B cell (primary cell): ENCODE results near the gene BAZ2A. TPM values are rescaled to one million over a fixed set of nuclear protein-coding genes. Genes with fewer than 3 reads are reported as not detected.

Experiments used
- ATAC-seq: fragments of 200-7000 bp; cut with Tn5 transposase; one replicate; pipeline ENCODE4 v1.10.0; 2021; ENCODE audit warnings: low read depth, mild to moderate bottlenecking, moderate number of reproducible peaks, moderate library complexity
- CTCF ChIA-PET: fragments of 350-600 bp; sonication (Branson Sonifier 250); formaldehyde crosslinking; loops from one replicate; lab custom pipeline; 2021; ENCODE audit warnings: antibody characterized with exemption, inconsistent platforms; lab: Charles Lee
- POLR2A ChIA-PET: fragments of 350-600 bp; sonication (Branson Sonifier 250); formaldehyde crosslinking; loops from one replicate; lab custom pipeline; 2021; ENCODE audit warnings: antibody characterized with exemption; lab: Charles Lee
- DNase-seq: peaks from one replicate; pipeline ENCODE4 v3.0.0; 2013
- H2AFZ ChIP-seq: 2 replicates; pipeline ENCODE4 v1.6.1; 2012; ENCODE audit warnings: mild to moderate bottlenecking, low read depth, low read length; ENCODE audit not compliant: insufficient read depth, poor library complexity, severe bottlenecking
- H3K27ac ChIP-seq, 2 donors: 1 replicate in 1 of 2; 2 replicates in 1 of 2; pipeline ENCODE4 v1.5.1; 2012 to 2013; ENCODE audit warnings: low read length in 2 of 2, mild to moderate bottlenecking in 2 of 2, moderate library complexity in 1 of 2
- H3K27me3 ChIP-seq, 4 experiments: fragments of 200-600 bp in 1 of 4; sonication (generic) in 1 of 4; replicated peaks in 1 of 4; 1 replicate in 2 of 4; 2 replicates in 2 of 4; pipeline versions ENCODE4 v1.6.1 to v1.7.0; 2013 to 2016; ENCODE audit warnings: low read length in 3 of 4, mild to moderate bottlenecking in 2 of 4, mixed read lengths in 1 of 4, moderate library complexity in 1 of 4; ENCODE audit not compliant: insufficient read depth in 4 of 4, control insufficient read depth in 3 of 4; ENCODE audit errors: control extremely low read depth in 1 of 4
- H3K36me3 ChIP-seq, 2 experiments: replicated peaks in 1 of 2; 1 replicate in 1 of 2; 2 replicates in 1 of 2; pipeline versions ENCODE4 v1.6.1 to v1.7.1; 2013; ENCODE audit warnings: low read length in 1 of 2; ENCODE audit not compliant: insufficient read depth in 2 of 2, control insufficient read depth in 1 of 2; ENCODE audit errors: control extremely low read depth in 1 of 2, extremely low read depth in 1 of 2
- H3K4me1 ChIP-seq, 2 donors: fragments of 200-600 bp in 1 of 2; sonication (generic) in 1 of 2; 1 replicate in 1 of 2; 2 replicates in 1 of 2; pipeline versions ENCODE4 v1.5.1 to v1.6.1; 2013 to 2017; ENCODE audit warnings: low read length in 2 of 2; ENCODE audit not compliant: control insufficient read depth in 2 of 2, insufficient read depth in 2 of 2
- H3K4me2 ChIP-seq: replicated peaks from 2 replicates; pipeline ENCODE3; 2012; ENCODE audit warnings: mild to moderate bottlenecking, low read depth, low read length; ENCODE audit not compliant: poor library complexity, severe bottlenecking
- H3K4me3 ChIP-seq, 5 experiments: fragments of 200-600 bp in 1 of 5; sonication (generic) in 1 of 5; 1 replicate in 3 of 5; 2 replicates in 2 of 5; pipeline versions ENCODE4 v1.5.1 to v1.7.0; 2011 to 2016; ENCODE audit warnings: low read length in 4 of 5, mild to moderate bottlenecking in 4 of 5, low read depth in 2 of 5, control low read depth in 1 of 5, moderate library complexity in 1 of 5; ENCODE audit not compliant: insufficient read depth in 1 of 5; ENCODE audit errors: control extremely low read depth in 1 of 5, extremely low read depth in 1 of 5
- H3K79me2 ChIP-seq: fragments of 200-600 bp; sonication (generic); one replicate; pipeline ENCODE4 v1.6.0; 2016; ENCODE audit warnings: low read length; ENCODE audit not compliant: control insufficient read depth, insufficient read depth
- H3K9ac ChIP-seq: fragments of 200-600 bp; sonication (generic); 2 replicates; pipeline ENCODE4 v1.6.1; 2017; ENCODE audit warnings: mild to moderate bottlenecking, low read length, moderate library complexity
- H3K9me3 ChIP-seq, 3 donors: one replicate each; pipeline versions ENCODE4 v1.6.1 to v1.7.1; 2013; ENCODE audit warnings: low read length in 2 of 3; ENCODE audit not compliant: control insufficient read depth in 2 of 3, insufficient read depth in 1 of 3; ENCODE audit errors: control extremely low read depth in 1 of 3
- H4K20me1 ChIP-seq: 2 replicates; pipeline ENCODE4 v1.6.0; 2012; ENCODE audit warnings: mild to moderate bottlenecking, low read length; ENCODE audit not compliant: insufficient read depth, control insufficient read depth, poor library complexity, severe bottlenecking
- H3K27ac Mint-ChIP-seq: one replicate; pipeline ENCODE4 v1.8.0; 2021; ENCODE audit warnings: mixed read lengths
- H3K27me3 Mint-ChIP-seq: one replicate; pipeline ENCODE4 v1.8.0; 2021; ENCODE audit warnings: mixed read lengths
- H3K4me1 Mint-ChIP-seq: one replicate; pipeline ENCODE4 v1.8.0; 2021; ENCODE audit warnings: mixed read lengths
- H3K4me3 Mint-ChIP-seq: one replicate; pipeline ENCODE4 v1.8.0; 2021; ENCODE audit warnings: mixed read lengths
- H3K9me3 Mint-ChIP-seq: one replicate; pipeline ENCODE4 v1.8.0; 2022; ENCODE audit warnings: mixed read lengths; ENCODE audit not compliant: insufficient read depth
- EZH2 ChIP-seq: IDR thresholded peaks from 2 replicates; pipeline ENCODE4 v1.6.1; 2012; ENCODE audit warnings: borderline replicate concordance, low read depth, mild to moderate bottlenecking, moderate library complexity, low read length; ENCODE audit not compliant: insufficient read depth, poor library complexity, severe bottlenecking
- WGBS: methylation state at CpG from one replicate; pipeline ENCODE4 v1.1.5; 2013; ENCODE audit warnings: missing lambda C conversion rate; ENCODE audit not compliant: insufficient coverage; 5-methylcytosine and 5-hydroxymethylcytosine counted together
- intact Hi-C: fragments of 100-400 bp; cut with micrococcal nuclease; formaldehyde crosslinking; loops from one replicate; pipeline ENCODE4 v1.10.0; 2022
- polyA plus RNA-seq: library from polyadenylated mRNA; depleted of rRNA; stranded (reverse); fragments of >200 nt; gene quantifications from 2 replicates; pipeline ENCODE4 v1.2.3, GENCODE V29; 2012
- total RNA-seq, 2 donors: library from RNA; stranded (reverse); fragments of 120-200 nt in 1 of 2; gene quantifications; 1 replicate in 1 of 2; 2 replicates in 1 of 2; pipeline versions ENCODE4 v1.2.3 to v1.2.4, GENCODE V29; 2013 to 2022
- TF ChIP-seq, protein P1 (sequence below): fragments of 200-600 bp; IDR thresholded peaks from one replicate; pipeline ENCODE4 v1.8.0; 2022; ENCODE audit warnings: antibody characterized with exemption, mild to moderate bottlenecking

The BAZ2A gene
- total and polyA plus RNA-seq, 2 donors (not counting 1 experiment from before 2014, with no cell fraction given): 95.7 to 280 TPM

DNA sequence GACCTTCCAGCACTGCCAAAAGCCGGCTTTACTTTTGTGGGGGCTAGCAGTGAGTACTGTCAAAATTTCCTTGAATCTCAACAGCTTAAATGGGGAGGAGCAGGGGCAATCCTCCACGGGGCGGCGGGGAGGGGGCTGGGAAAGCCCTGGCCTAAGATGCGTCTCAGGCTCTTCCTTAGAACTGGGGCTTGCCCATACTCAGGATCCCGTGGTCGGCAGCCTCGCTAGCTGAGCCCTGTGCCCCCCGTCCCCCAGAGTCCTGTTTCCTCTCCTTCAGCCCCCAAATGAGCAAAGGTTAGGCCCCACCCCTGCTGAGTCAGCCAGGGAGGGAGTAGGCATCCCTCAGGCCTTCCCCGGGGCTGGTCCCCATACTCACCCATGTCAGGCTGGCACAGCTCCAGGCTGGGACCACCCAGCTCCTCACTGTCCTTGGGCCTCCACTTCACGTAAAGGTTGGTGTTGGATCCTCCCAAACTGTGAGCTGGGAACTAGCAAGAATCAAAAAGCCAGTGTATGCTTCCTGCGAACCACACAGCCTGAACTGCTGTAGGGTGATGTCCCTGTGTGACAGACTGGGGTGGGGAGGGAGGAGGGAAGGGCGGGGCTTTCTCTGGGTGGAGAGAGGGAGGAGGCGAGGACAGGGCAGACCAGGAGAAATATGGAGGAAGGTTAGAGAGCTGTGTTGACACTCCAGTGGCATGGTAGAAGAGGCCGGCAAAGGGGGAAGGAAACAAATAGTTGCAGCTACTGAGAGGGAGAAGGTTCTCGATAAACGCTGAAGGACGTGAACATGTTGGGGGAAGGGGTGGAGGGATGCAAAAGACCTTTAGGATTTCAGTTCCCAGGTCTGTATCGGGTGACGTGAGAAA, 5.9 kb upstream of the BAZ2A start:
- 0% methylated on average over 19 of the region's 20 CpGs for WGBS
- peak; percentile 55 for ATAC-seq
- POLR2A ChIA-PET: interaction anchor here (0.6 to 3.1 kb wide), 24 partner anchors 8 to 1109 kb away, joined by 3 to 33 read pairs (median 4); partner anchors contain the start of genes ANKRD52, ATP5F1B, GLS2 and NACA
- H3K36me3 ChIP-seq: peaks cover 0 to 35% of the 10 kb centered on the region in 2 experiments
- CTCF ChIA-PET: interaction anchor here (0.7 to 4.4 kb wide), 38 partner anchors 8 to 898 kb away, joined by 3 to 48 read pairs (median 6); partner anchors contain the start of genes ATP5F1B, CNPY2, NACA and PTGES3
- peaks cover 67% of the 10 kb centered on the region for H3K4me1 Mint-ChIP-seq
- peak overlapping the region; percentile 95 for H3K27ac Mint-ChIP-seq
- peak overlapping the region; percentile 89 for H3K4me3 Mint-ChIP-seq
- H3K27ac ChIP-seq: peak overlapping the region; percentile 75 to 83
- peak overlapping the region; percentile 76 for H2AFZ ChIP-seq
- peak overlapping the region; percentile 91 for H3K4me2 ChIP-seq
- TF ChIP-seq, protein P1, sequence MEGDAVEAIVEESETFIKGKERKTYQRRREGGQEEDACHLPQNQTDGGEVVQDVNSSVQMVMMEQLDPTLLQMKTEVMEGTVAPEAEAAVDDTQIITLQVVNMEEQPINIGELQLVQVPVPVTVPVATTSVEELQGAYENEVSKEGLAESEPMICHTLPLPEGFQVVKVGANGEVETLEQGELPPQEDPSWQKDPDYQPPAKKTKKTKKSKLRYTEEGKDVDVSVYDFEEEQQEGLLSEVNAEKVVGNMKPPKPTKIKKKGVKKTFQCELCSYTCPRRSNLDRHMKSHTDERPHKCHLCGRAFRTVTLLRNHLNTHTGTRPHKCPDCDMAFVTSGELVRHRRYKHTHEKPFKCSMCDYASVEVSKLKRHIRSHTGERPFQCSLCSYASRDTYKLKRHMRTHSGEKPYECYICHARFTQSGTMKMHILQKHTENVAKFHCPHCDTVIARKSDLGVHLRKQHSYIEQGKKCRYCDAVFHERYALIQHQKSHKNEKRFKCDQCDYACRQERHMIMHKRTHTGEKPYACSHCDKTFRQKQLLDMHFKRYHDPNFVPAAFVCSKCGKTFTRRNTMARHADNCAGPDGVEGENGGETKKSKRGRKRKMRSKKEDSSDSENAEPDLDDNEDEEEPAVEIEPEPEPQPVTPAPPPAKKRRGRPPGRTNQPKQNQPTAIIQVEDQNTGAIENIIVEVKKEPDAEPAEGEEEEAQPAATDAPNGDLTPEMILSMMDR: no peak
- TF ChIP-seq EZH2: no peak
- intact Hi-C loops: loop anchor here (1.0 to 10.0 kb wide), 15 partner anchors 8 to 1116 kb away; partner anchors contain the start of genes APOF, CDK4, CS and DDIT3
- DNase-seq: peak; percentile 86
- peak overlapping the region; percentile 57 to 85 (median 78) for H3K4me3 ChIP-seq
- peaks cover 52 to 61% of the 10 kb centered on the region in 2 donors for H3K4me1 ChIP-seq
- H3K9me3 Mint-ChIP-seq: no peaks in the 10 kb centered on the region
- H3K9me3 ChIP-seq: no peaks in the 10 kb centered on the region
- H3K9ac ChIP-seq: peak overlapping the region; percentile 78
- H3K27me3 ChIP-seq: no peaks in the 10 kb centered on the region
- peaks cover 14% of the 10 kb centered on the region for H4K20me1 ChIP-seq
- H3K27me3 Mint-ChIP-seq: no peaks in the 10 kb centered on the region
- peaks cover 35% of the 10 kb centered on the region for H3K79me2 ChIP-seq
